Upper lobe of right lung (tissue), 1 donor: Measurements from ENCODE around the gene UNC5C. TPM values are rescaled to one million over a fixed set of nuclear protein-coding genes. Genes with fewer than 3 reads are reported as not detected.

Experiments
- ATAC-seq: fragments of 200-7000 bp; cut with Tn5 transposase; one replicate; pipeline ENCODE4 v1.9.1; 2020; ENCODE audit warnings: mild to moderate bottlenecking, moderate library complexity
- DNase-seq: peaks from one replicate; pipeline ENCODE4 v3.0.0-alpha.2; 2020
- H3K27ac ChIP-seq: fragments of 200-600 bp; one replicate; pipeline ENCODE4 v1.8.0; 2022
- H3K27me3 ChIP-seq: fragments of 200-600 bp; one replicate; pipeline ENCODE4 v1.8.0; 2022; ENCODE audit warnings: mild to moderate bottlenecking
- H3K36me3 ChIP-seq: fragments of 200-600 bp; one replicate; pipeline ENCODE4 v1.8.0; 2022
- H3K4me1 ChIP-seq: fragments of 200-600 bp; one replicate; pipeline ENCODE4 v1.8.0; 2022
- H3K4me3 ChIP-seq: fragments of 200-600 bp; one replicate; pipeline ENCODE4 v1.8.0; 2022; ENCODE audit warnings: mild to moderate bottlenecking
- H3K9me3 ChIP-seq: fragments of 200-600 bp; one replicate; pipeline ENCODE4 v1.8.0; 2022
- intact Hi-C: fragments of 100-400 bp; cut with DNase I; formaldehyde crosslinking; loops from one replicate; pipeline ENCODE4 v1.11.0; 2022
- total RNA-seq: library from RNA; stranded (reverse); fragmentation: NEBNext Ultra II Directional; extraction: Animal tissue kit (Norgen Biotek cat#: 25700); gene quantifications from one replicate; pipeline ENCODE4 v1.2.1, GENCODE V29; 2021
- TF ChIP-seq, protein P1 (sequence below): fragments of 200-600 bp; IDR thresholded peaks from one replicate; pipeline ENCODE4 v1.8.0; 2022; ENCODE audit warnings: antibody characterized with exemption
- donor health status: DM: no; HTN: yes; CAD: no; lungs with severe emphysema.

The UNC5C gene
- total RNA-seq, 1 donor from 2014 or later, result 6.7 TPM

DNA sequence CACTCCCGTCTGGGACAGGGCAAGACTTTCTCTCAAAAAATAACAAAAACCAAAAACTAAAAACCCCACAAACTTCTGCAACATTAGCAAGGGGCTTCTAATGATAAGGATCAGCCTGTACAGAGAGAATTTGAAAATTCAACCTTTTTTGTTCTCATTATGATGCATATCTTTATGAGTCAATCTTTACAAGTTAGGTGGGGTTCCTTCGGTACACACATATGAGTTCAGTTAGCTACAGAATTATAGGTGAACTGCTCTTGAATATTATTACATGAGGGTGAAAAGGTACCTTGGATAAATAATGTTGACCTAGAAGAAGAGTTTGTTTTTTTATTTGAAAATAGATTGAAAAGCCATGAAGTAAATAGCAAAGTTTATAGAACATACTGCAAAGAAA, 252.7 kb downstream of the UNC5C start:
- TF ChIP-seq, protein P1, sequence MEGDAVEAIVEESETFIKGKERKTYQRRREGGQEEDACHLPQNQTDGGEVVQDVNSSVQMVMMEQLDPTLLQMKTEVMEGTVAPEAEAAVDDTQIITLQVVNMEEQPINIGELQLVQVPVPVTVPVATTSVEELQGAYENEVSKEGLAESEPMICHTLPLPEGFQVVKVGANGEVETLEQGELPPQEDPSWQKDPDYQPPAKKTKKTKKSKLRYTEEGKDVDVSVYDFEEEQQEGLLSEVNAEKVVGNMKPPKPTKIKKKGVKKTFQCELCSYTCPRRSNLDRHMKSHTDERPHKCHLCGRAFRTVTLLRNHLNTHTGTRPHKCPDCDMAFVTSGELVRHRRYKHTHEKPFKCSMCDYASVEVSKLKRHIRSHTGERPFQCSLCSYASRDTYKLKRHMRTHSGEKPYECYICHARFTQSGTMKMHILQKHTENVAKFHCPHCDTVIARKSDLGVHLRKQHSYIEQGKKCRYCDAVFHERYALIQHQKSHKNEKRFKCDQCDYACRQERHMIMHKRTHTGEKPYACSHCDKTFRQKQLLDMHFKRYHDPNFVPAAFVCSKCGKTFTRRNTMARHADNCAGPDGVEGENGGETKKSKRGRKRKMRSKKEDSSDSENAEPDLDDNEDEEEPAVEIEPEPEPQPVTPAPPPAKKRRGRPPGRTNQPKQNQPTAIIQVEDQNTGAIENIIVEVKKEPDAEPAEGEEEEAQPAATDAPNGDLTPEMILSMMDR, result no peak
- ATAC-seq, result no peak
- no peak for DNase-seq
- Histone ChIP-seq H3K27ac (no peak overlapping the region), H3K4me1 (no peaks in the 10 kb centered on the region), H3K9me3 (no peaks in the 10 kb centered on the region), H3K27me3 (no peaks in the 10 kb centered on the region), H3K36me3 (no peaks in the 10 kb centered on the region), H3K4me3 (no peak overlapping the region)
- intact Hi-C loops, result no loop called here

DNA sequence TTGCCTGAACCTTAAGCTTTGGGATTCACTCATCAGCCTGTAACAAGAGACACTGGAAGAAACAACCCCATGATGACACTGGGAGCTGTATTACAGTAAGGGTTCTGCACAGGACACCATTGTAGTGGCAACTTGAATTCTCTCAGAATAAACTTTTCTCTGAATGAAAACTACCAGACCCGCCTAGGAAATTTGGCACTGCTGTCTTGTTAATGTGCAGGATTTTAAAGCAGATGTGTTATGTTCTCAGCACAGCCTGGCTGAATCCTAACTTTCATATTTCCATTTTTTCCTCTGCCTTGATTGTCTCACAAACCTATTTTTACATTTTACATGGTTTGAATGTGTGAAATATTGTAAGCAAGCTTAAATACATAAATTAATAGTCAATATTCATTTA, 253.6 kb downstream of the UNC5C start:
- Histone ChIP-seq H3K27me3 (no peaks in the 10 kb centered on the region), H3K9me3 (no peaks in the 10 kb centered on the region), H3K4me1 (no peaks in the 10 kb centered on the region), H3K36me3 (no peaks in the 10 kb centered on the region), H3K27ac (no peak overlapping the region), H3K4me3 (no peak overlapping the region)
- TF ChIP-seq, protein P1, result no peak
- no peak for DNase-seq
- ATAC-seq, result no peak
- intact Hi-C loops, result no loop called here

DNA sequence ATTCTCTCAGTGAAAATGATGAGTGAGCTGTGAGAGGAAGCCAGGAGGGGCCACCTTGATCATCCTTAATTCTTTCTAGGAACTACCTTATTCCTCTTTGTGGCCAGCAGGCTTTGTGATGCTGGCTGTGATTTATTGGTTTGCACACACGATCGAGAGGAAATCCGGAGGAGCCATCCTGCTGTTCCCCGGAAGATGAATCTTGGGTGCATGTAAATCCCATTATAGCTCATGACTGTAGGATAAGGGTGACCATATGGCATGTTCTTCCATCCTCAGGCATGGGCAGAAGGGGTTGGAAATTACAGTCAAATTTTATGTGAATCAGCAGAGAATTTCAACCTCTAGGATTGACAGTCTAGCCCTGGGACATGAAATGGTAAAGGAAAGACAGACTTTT, 254.5 kb downstream of the UNC5C start:
- Histone ChIP-seq H3K4me1 (no peaks in the 10 kb centered on the region), H3K27ac (no peak overlapping the region), H3K9me3 (no peaks in the 10 kb centered on the region), H3K36me3 (no peaks in the 10 kb centered on the region), H3K4me3 (no peak overlapping the region), H3K27me3 (no peaks in the 10 kb centered on the region)
- no peak for DNase-seq
- no peak for ATAC-seq
- TF ChIP-seq, protein P1, result no peak
- intact Hi-C loops, result no loop called here

DNA sequence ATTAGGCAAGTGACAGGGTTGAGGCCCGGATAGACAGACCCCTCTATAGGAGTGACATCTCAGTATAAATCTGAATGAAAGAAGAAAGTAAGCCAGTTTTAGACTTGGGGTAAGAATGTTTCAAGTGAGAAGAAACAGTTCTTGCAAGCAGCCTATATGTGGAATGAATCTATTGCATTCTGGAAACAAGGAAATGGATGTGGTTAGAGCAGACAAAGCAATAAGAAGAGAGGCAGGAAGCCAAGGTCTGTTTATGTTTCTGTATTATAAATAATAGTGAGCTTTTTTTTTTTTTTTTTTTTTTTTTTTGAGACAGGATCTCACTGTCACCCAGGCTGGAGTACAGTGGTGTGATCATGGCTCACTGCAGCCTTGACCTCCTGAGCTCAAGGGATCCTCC, 255.8 kb downstream of the UNC5C start:
- Histone ChIP-seq H3K4me3 (no peak overlapping the region), H3K4me1 (peaks cover 2% of the 10 kb centered on the region), H3K9me3 (no peaks in the 10 kb centered on the region), H3K36me3 (no peaks in the 10 kb centered on the region), H3K27me3 (no peaks in the 10 kb centered on the region), H3K27ac (no peak overlapping the region)
- TF ChIP-seq, protein P1, result no peak
- intact Hi-C loops, result no loop called here
- ATAC-seq (no peak), DNase-seq (no peak)

DNA sequence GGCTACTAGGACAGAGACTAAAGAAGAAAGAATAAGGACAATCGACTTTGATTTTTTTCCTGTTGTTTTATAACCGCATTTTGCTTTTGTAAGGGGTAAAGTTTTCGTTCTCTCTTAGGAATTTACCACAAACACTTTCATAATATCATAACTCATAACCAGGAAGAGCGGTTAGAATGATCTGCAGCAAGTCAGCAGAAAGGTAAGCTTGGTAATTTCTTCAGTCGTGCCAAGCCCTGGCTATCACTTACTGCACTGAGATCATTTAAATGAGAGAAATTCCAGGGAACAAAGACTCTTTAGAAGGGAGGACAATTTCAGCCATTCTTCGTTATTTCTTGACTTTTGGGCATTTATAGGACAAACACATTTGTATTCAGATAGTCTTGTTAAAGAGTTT, 258.1 kb downstream of the UNC5C start:
- DNase-seq, result no peak
- Histone ChIP-seq H3K4me1 (peaks cover 2% of the 10 kb centered on the region), H3K9me3 (no peaks in the 10 kb centered on the region), H3K4me3 (no peak overlapping the region), H3K27ac (no peak overlapping the region), H3K27me3 (no peaks in the 10 kb centered on the region), H3K36me3 (no peaks in the 10 kb centered on the region)
- TF ChIP-seq, protein P1, result no peak
- intact Hi-C loops, result no loop called here
- no peak for ATAC-seq

DNA sequence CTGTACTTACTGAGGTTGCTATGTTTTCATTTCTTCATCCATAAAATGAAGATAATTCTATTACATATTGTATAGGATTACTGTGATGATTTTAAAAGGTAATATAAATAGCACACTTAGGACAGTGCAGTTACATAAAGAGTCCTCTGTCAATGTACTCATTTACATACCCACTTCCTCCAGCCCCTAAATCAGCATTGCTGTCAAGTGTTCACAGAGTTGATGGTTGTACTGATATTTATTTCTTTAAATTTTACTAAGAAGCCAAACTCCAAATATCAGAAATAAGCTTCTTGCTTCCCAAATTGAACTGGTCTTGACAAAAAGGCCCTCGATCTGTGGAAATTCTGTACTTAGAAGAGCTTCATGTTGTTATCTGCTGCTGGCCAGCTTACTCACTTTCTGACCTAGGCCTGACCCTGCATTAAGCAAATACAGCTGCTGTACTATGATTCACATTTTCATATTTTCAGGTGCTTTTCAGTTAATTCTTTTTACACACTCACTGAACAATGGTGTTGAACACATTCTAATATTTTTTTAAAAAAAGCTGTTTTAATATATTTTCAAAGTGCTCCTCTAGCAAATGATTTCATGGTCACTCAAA, 259.6 kb downstream of the UNC5C start:
- intact Hi-C loops, result no loop called here
- no peaks in the 10 kb centered on the region for H3K36me3 ChIP-seq
- no peak overlapping the region for H3K27ac ChIP-seq
- H3K9me3 ChIP-seq, result no peaks in the 10 kb centered on the region
- ATAC-seq, result no peak
- DNase-seq, result no peak
- peaks cover 2% of the 10 kb centered on the region for H3K4me1 ChIP-seq
- H3K4me3 ChIP-seq, result no peak overlapping the region
- TF ChIP-seq, protein P1, result no peak
- H3K27me3 ChIP-seq, result no peaks in the 10 kb centered on the region
